PC-3 (cell line): Measurements from ENCODE around the gene DNAAF5. TPM values are rescaled to one million over a fixed set of nuclear protein-coding genes. Genes with fewer than 3 reads are reported as not detected.
"Not testable (repeated sequence)": the region's sequence is repeated elsewhere in the genome, so short reads cannot be mapped to it uniquely, and the experiment has no call there.

Source experiments
- ATAC-seq: fragments of 200-7000 bp; cut with Tn5 transposase; 2 replicates; pipeline ENCODE4 v1.9.1; 2020; ENCODE audit warnings: mild to moderate bottlenecking, moderate library complexity
- BruUV-seq: library from RNA; stranded (reverse); fragments of 400-500 nt; replicated peaks from 2 replicates; lab custom pipeline; 2021; lab: Mats Ljungman, UMichigan
- CTCF ChIA-PET: fragments of 300-600 bp; sonication (Branson Sonifier 250); formaldehyde crosslinking; loops from one replicate; lab custom pipeline; 2022; ENCODE audit warnings: antibody characterized with exemption; lab: Charles Lee
- POLR2A ChIA-PET: fragments of 300-600 bp; sonication (Branson Sonifier 250); formaldehyde crosslinking; loops from one replicate; lab custom pipeline; 2022; ENCODE audit warnings: antibody characterized with exemption; ENCODE audit not compliant: unreplicated experiment; lab: Charles Lee
- DNase-seq: peaks from one replicate; pipeline ENCODE4 v3.0.0-alpha.2; 2015
- H2AFZ ChIP-seq: fragments of 300-600 bp; sonication (generic); 2 replicates; pipeline ENCODE4 v1.6.0; 2016; ENCODE audit warnings: antibody characterized with exemption, low read length
- H3F3A ChIP-seq: fragments of 300-600 bp; sonication (generic); one replicate; pipeline ENCODE4 v1.6.0; 2017; ENCODE audit warnings: antibody characterized with exemption, low read length, control low read depth, mild to moderate bottlenecking; ENCODE audit not compliant: unreplicated experiment
- H3K27ac ChIP-seq: fragments of 300-600 bp; sonication (generic); 2 replicates; pipeline ENCODE4 v1.5.1; 2016; ENCODE audit warnings: mild to moderate bottlenecking, low read length
- H3K27me3 ChIP-seq: fragments of 300-600 bp; sonication (generic); 2 replicates; pipeline ENCODE4 v1.6.1; 2016; ENCODE audit warnings: low read length, mixed read lengths
- H3K36me3 ChIP-seq: fragments of 300-600 bp; sonication (generic); 2 replicates; pipeline ENCODE4 v1.6.1; 2016; ENCODE audit warnings: low read depth, mixed run types, low read length, mixed read lengths
- H3K4me1 ChIP-seq: fragments of 300-600 bp; sonication (generic); 2 replicates; pipeline ENCODE4 v1.5.1; 2016; ENCODE audit warnings: low read length; ENCODE audit not compliant: insufficient read depth
- H3K4me2 ChIP-seq: fragments of 300-600 bp; sonication (generic); 2 replicates; pipeline ENCODE4 v1.6.0; 2016; ENCODE audit warnings: low read length
- H3K4me3 ChIP-seq: fragments of 300-600 bp; sonication (generic); 2 replicates; pipeline ENCODE4 v1.5.1; 2016; ENCODE audit warnings: mild to moderate bottlenecking, low read length, mixed read lengths
- H3K79me2 ChIP-seq: fragments of 300-600 bp; sonication (generic); 2 replicates; pipeline ENCODE4 v1.6.1; 2017; ENCODE audit warnings: low read length, mixed read lengths
- H3K9ac ChIP-seq: fragments of 300-600 bp; sonication (generic); 2 replicates; pipeline ENCODE4 v1.6.0; 2016; ENCODE audit warnings: mild to moderate bottlenecking, low read length
- H3K9me2 ChIP-seq: fragments of 300-600 bp; sonication (generic); replicated peaks from 2 replicates; pipeline ENCODE4 v1.6.1; 2016; ENCODE audit warnings: mixed run types, low read length, mixed read lengths
- H3K9me3 ChIP-seq: fragments of 300-600 bp; sonication (generic); 2 replicates; pipeline ENCODE4 v1.6.1; 2016; ENCODE audit warnings: low read length, mixed read lengths
- H4K20me1 ChIP-seq: fragments of 300-600 bp; sonication (generic); 2 replicates; pipeline ENCODE4 v1.6.1; 2016; ENCODE audit warnings: low read length, mixed read lengths
- CTCF ChIP-seq: fragments of 300-600 bp; sonication (generic); conservative IDR thresholded peaks from 2 replicates; pipeline ENCODE4 v1.5.1; 2017; ENCODE audit warnings: antibody characterized with exemption, low read depth, mild to moderate bottlenecking, low read length
- EZH2 ChIP-seq: fragments of 300-600 bp; sonication (generic); IDR thresholded peaks from one replicate; pipeline ENCODE4 v1.6.1; 2017; ENCODE audit warnings: antibody characterized with exemption, mild to moderate bottlenecking, low read length; ENCODE audit not compliant: unreplicated experiment
- EZH2phosphoT487 ChIP-seq: fragments of 300-600 bp; sonication (generic); IDR thresholded peaks from 2 replicates; pipeline ENCODE4 v1.6.1; 2018; ENCODE audit warnings: mild to moderate bottlenecking, antibody characterized with exemption, low read length, borderline replicate concordance
- intact Hi-C: fragments of 100-400 bp; cut with micrococcal nuclease; formaldehyde crosslinking; loops from 2 replicates; pipeline ENCODE4 v1.9.0; 2023
- total RNA-seq: library from RNA; depleted of rRNA; stranded (reverse); fragments of >200 nt; gene quantifications from 2 replicates; pipeline ENCODE4 v1.2.3, GENCODE V29; 2014

DNAAF5 gene
- total RNA-seq, 1 experiment from 2014 or later: 66.3 TPM

DNA sequence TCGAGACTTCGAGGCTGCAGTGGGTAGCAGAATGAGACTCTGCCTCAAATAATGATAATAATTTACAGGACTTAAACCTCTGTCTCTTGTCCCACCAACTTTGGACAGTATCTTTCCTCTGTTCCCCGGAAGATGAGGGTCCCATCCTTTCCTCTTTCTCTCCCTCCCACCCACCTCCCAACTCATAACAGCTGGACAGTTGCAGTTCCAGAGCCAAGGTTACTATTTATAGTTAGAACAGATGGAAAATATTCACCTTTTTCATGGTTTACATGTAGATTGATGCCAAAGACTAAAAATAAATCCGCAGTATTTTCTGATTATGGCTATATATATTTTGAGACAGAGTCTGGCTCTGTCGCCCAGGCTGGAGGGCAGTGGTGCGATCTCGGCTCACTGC lies 74.2 kb downstream of the DNAAF5 start:
- Histone ChIP-seq H3K27me3 (no peaks in the 10 kb centered on the region), H2AFZ (no peak overlapping the region), H3K27ac (no peak overlapping the region), H3K4me3 (no peak overlapping the region), H3K9me3 (no peaks in the 10 kb centered on the region), H3K4me2 (no peak overlapping the region), H4K20me1 (no peaks in the 10 kb centered on the region), H3K36me3 (no peaks in the 10 kb centered on the region), H3K9me2 (no peaks in the 10 kb centered on the region), H3K79me2 (no peaks in the 10 kb centered on the region), H3F3A (no peaks in the 10 kb centered on the region), H3K4me1 (no peaks in the 10 kb centered on the region), H3K9ac (no peak overlapping the region)
- no peak for TF ChIP-seq EZH2
- no peak for TF ChIP-seq CTCF
- no peak for TF ChIP-seq EZH2phosphoT487
- ATAC-seq (no peak), DNase-seq (no peak)
- no TSS peak for BruUV-seq
- ChIA-PET CTCF (no interaction called here), POLR2A (no interaction called here)
- intact Hi-C loops: no loop called here

DNA sequence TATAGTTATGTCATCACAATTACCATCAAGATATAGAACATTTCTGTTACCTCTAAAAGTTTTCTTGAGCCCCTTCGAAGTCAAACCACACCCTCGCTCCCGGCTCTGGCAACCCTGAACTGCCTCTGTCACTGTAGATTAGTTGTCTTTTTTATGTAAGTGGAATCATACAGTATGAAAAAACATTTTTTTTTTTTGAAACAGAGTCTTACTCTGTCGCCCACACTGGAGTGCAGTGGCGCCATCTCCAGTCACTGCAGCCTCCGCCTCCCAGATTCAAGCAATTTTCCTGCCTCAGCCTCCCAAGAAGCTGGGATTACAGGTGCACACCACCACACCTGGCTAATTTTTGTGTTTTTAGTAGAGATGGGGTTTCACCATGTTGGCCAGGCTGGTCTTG lies 74.9 kb downstream of the DNAAF5 start:
- H3K27me3 ChIP-seq, H3F3A ChIP-seq, H3K36me3 ChIP-seq, ATAC-seq, DNase-seq, H3K9me2 ChIP-seq, H3K27ac ChIP-seq, H3K4me2 ChIP-seq, H3K4me3 ChIP-seq, CTCF ChIA-PET, BruUV-seq, H3K79me2 ChIP-seq, H4K20me1 ChIP-seq, intact Hi-C loops, H3K9me3 ChIP-seq, POLR2A ChIA-PET, H3K4me1 ChIP-seq, H2AFZ ChIP-seq, H3K9ac ChIP-seq: not testable (repeated sequence)

GRCh38 chr7:801940-802381 lies 75.5 kb downstream of the DNAAF5 start:
- ATAC-seq (no peak), DNase-seq (no peak)
- no peak overlapping the region for H3K4me2 ChIP-seq
- no peaks in the 10 kb centered on the region for H3K27me3 ChIP-seq
- no peaks in the 10 kb centered on the region for H3K36me3 ChIP-seq
- H3K4me3 ChIP-seq: no peak overlapping the region
- ChIA-PET CTCF (no interaction called here), POLR2A (no interaction called here)
- no peak overlapping the region for H3K9ac ChIP-seq
- no peaks in the 10 kb centered on the region for H3K4me1 ChIP-seq
- no peaks in the 10 kb centered on the region for H4K20me1 ChIP-seq
- H3F3A ChIP-seq: no peaks in the 10 kb centered on the region
- H3K9me2 ChIP-seq: no peaks in the 10 kb centered on the region
- no peak overlapping the region for H3K27ac ChIP-seq
- no peaks in the 10 kb centered on the region for H3K9me3 ChIP-seq
- H2AFZ ChIP-seq: no peak overlapping the region
- no TSS peak for BruUV-seq
- intact Hi-C loops: no loop called here
- H3K79me2 ChIP-seq: no peaks in the 10 kb centered on the region
- TF ChIP-seq EZH2 (no peak), EZH2phosphoT487 (no peak), CTCF (no peak)
